ENCODE results near the gene NTRK2.

DNA sequence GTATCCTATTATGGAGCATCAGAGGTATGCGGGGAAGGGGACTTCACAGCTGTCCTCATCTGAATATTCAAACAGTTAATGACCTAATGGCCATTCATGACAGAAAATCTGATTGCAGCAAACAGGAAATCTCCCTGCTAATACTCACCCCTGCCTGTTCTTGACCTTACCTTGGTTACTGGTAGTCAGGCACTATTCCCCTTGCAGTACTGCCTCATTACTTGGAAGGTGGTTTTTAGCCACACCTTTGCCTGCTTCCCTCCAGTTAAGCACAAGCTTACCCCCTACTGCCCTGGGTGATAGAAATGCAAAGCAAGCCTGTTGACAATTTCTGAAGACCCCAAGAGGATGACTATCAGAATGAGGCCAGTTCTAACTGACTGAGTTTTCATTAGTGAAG, 332.4 kb downstream of the NTRK2 start:
- TF ChIP-seq SP1 (IDR thresholded peaks at IDR 0.05), result no peak
- TF ChIP-seq ARNT (IDR thresholded peaks at IDR 0.05), result no peak
- TF ChIP-seq, protein P1, sequence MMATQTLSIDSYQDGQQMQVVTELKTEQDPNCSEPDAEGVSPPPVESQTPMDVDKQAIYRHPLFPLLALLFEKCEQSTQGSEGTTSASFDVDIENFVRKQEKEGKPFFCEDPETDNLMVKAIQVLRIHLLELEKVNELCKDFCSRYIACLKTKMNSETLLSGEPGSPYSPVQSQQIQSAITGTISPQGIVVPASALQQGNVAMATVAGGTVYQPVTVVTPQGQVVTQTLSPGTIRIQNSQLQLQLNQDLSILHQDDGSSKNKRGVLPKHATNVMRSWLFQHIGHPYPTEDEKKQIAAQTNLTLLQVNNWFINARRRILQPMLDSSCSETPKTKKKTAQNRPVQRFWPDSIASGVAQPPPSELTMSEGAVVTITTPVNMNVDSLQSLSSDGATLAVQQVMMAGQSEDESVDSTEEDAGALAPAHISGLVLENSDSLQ (IDR thresholded peaks at IDR 0.05), result no peak
- no peak for TF ChIP-seq HDGF (IDR thresholded peaks at IDR 0.05; ENCODE audit: borderline replicate concordance)
- no peak for TF ChIP-seq SUZ12 (IDR thresholded peaks at IDR 0.05)
- TF ChIP-seq NFRKB (IDR thresholded peaks at IDR 0.05), result no peak
- no peak for TF ChIP-seq ELF4 (IDR thresholded peaks at IDR 0.05)
- TF ChIP-seq FOXM1 (IDR thresholded peaks at IDR 0.05; ENCODE audit: borderline replicate concordance), result no peak

All from HEK293T (cell line).